OCI-M2 (cell line): ENCODE results near the gene HLA-DOA.
A peak's percentile ranks its signal among the peaks of the same experiment; 100 is the strongest.

Experiments used
- DNase-seq: peaks from one replicate; lab custom pipeline; 2025; ENCODE audit not compliant: unreplicated experiment; lab: John Stamatoyannopoulos, UW

Gene HLA-DOA

GRCh38 chr6:33017694-33018353, 8.4 kb upstream of the HLA-DOA start:
- no peak for DNase-seq

GRCh38 chr6:33017018-33017417, 7.6 kb upstream of the HLA-DOA start:
- no peak for DNase-seq

GRCh38 chr6:33015798-33016197, 6.4 kb upstream of the HLA-DOA start:
- DNase-seq = no peak

- DNase-seq = peak; percentile 52
These were observed 5.6 kb upstream of the HLA-DOA start for GRCh38 chr6:33014841-33015634.

GRCh38 chr6:33013608-33014007, 4.2 kb upstream of the HLA-DOA start:
- DNase-seq = no peak

GRCh38 chr6:33010356-33010755, 965 bp upstream of the HLA-DOA start:
- DNase-seq = no peak

- no peak for DNase-seq
These were observed 1.5 kb downstream of the HLA-DOA start for GRCh38 chr6:33007831-33008400.

GRCh38 chr6:33004940-33005339, 4.5 kb downstream of the HLA-DOA start:
- no peak for DNase-seq

- no peak for DNase-seq
These were observed 7.7 kb downstream of the HLA-DOA start for GRCh38 chr6:33001685-33002084.

- DNase-seq = no peak
These were observed 9.3 kb downstream of the HLA-DOA start for GRCh38 chr6:33000055-33000454.

GRCh38 chr6:32995448-32995847, 13.9 kb downstream of the HLA-DOA start:
- no peak for DNase-seq

GRCh38 chr6:32993363-32993973, 15.9 kb downstream of the HLA-DOA start:
- DNase-seq = no peak

GRCh38 chr6:32991972-32992371, 17.4 kb downstream of the HLA-DOA start:
- no peak for DNase-seq

- DNase-seq = no peak
These were observed 20.0 kb downstream of the HLA-DOA start for GRCh38 chr6:32989368-32989767.

GRCh38 chr6:32984622-32985389, 24.6 kb downstream of the HLA-DOA start:
- peak; percentile 91 for DNase-seq

- no peak for DNase-seq
These were observed 25.3 kb downstream of the HLA-DOA start for GRCh38 chr6:32983964-32984621.

GRCh38 chr6:32983493-32983848, 25.9 kb downstream of the HLA-DOA start:
- no peak for DNase-seq

GRCh38 chr6:32982702-32983492, 26.5 kb downstream of the HLA-DOA start:
- DNase-seq = no peak

GRCh38 chr6:32982084-32982701, 27.2 kb downstream of the HLA-DOA start:
- no peak for DNase-seq
